H9 (cell line): ENCODE measurements around the gene TM9SF3. TPM values are rescaled to one million over a fixed set of nuclear protein-coding genes. Genes with fewer than 3 reads are reported as not detected.

Experiments used
- DNase-seq: peaks from one replicate; pipeline ENCODE4 v3.0.0-alpha.2; 2017
- H2AFZ ChIP-seq: one replicate; pipeline ENCODE4 v1.6.1; 2013; ENCODE audit warnings: mild to moderate bottlenecking, low read length, control low read depth, moderate library complexity
- H2AK5ac ChIP-seq: 2 replicates; pipeline ENCODE4 v1.6.1; 2013; ENCODE audit warnings: low read length, control low read depth, mixed read lengths; ENCODE audit not compliant: insufficient read length
- H2BK120ac ChIP-seq: one replicate; pipeline ENCODE4 v1.6.1; 2013; ENCODE audit warnings: low read depth, mild to moderate bottlenecking, low read length, control low read depth, inconsistent platforms; ENCODE audit not compliant: poor library complexity, severe bottlenecking
- H2BK12ac ChIP-seq: 2 replicates; pipeline ENCODE4 v1.6.1; 2013; ENCODE audit warnings: low read length, control low read depth, mixed read lengths, low read depth; ENCODE audit not compliant: insufficient read length
- H2BK15ac ChIP-seq: 2 replicates; pipeline ENCODE4 v1.6.1; 2013; ENCODE audit warnings: low read depth, low read length, control low read depth
- H2BK20ac ChIP-seq: one replicate; pipeline ENCODE4 v1.6.1; 2013; ENCODE audit warnings: low read depth, mild to moderate bottlenecking, low read length, control low read depth, inconsistent platforms; ENCODE audit not compliant: poor library complexity, severe bottlenecking
- H2BK5ac ChIP-seq: 2 replicates; pipeline ENCODE4 v1.6.1; 2013; ENCODE audit warnings: low read length, control low read depth, mixed read lengths; ENCODE audit not compliant: insufficient read length
- H3K14ac ChIP-seq: 2 replicates; pipeline ENCODE4 v1.6.1; 2013; ENCODE audit warnings: low read length, control low read depth; ENCODE audit not compliant: insufficient read depth
- H3K18ac ChIP-seq: 2 replicates; pipeline ENCODE4 v1.6.1; 2013; ENCODE audit warnings: low read depth, mild to moderate bottlenecking, mixed read lengths, low read length, control low read depth; ENCODE audit not compliant: insufficient read length
- H3K23ac ChIP-seq: 2 replicates; pipeline ENCODE4 v1.6.1; 2013; ENCODE audit warnings: low read length, control low read depth, mixed read lengths, low read depth; ENCODE audit not compliant: insufficient read length
- H3K23me2 ChIP-seq: 2 replicates; pipeline ENCODE4 v1.6.1; 2013; ENCODE audit warnings: low read depth, mild to moderate bottlenecking, mixed read lengths, low read length, control low read depth; ENCODE audit not compliant: insufficient read length, poor library complexity, severe bottlenecking
- H3K27ac ChIP-seq: 2 replicates; pipeline ENCODE4 v1.5.1; 2013; ENCODE audit warnings: low read length, control low read depth, mixed read lengths, low read depth; ENCODE audit not compliant: insufficient read length
- H3K27me3 ChIP-seq: 2 replicates; pipeline ENCODE4 v1.6.1; 2013; ENCODE audit warnings: low read length, control low read depth, inconsistent platforms; ENCODE audit not compliant: insufficient read depth
- H3K4ac ChIP-seq: 2 replicates; pipeline ENCODE4 v1.6.1; 2013; ENCODE audit warnings: low read depth, mild to moderate bottlenecking, control low read depth, inconsistent platforms, low read length, moderate library complexity
- H3K4me1 ChIP-seq: 2 replicates; pipeline ENCODE4 v1.6.1; 2013; ENCODE audit warnings: low read length, control low read depth, inconsistent platforms; ENCODE audit not compliant: insufficient read depth
- H3K4me2 ChIP-seq: 2 replicates; pipeline ENCODE4 v1.6.1; 2013; ENCODE audit warnings: low read length, control low read depth, mixed read lengths; ENCODE audit not compliant: insufficient read length, insufficient read depth
- H3K56ac ChIP-seq: 2 replicates; pipeline ENCODE4 v1.6.1; 2013; ENCODE audit warnings: low read depth, mild to moderate bottlenecking, mixed read lengths, low read length, control low read depth; ENCODE audit not compliant: insufficient read length
- H3K79me1 ChIP-seq: 2 replicates; pipeline ENCODE4 v1.6.1; 2013; ENCODE audit warnings: low read depth, mild to moderate bottlenecking, moderate library complexity, low read length, control low read depth, inconsistent platforms; ENCODE audit not compliant: insufficient read depth, poor library complexity, severe bottlenecking
- H3K79me2 ChIP-seq: 2 replicates; pipeline ENCODE4 v1.6.1; 2013; ENCODE audit warnings: low read length, control low read depth, inconsistent platforms; ENCODE audit not compliant: insufficient read depth
- H3K9ac ChIP-seq: 2 replicates; pipeline ENCODE4 v1.6.1; 2013; ENCODE audit warnings: low read length, control low read depth, mixed read lengths; ENCODE audit not compliant: insufficient read length; ENCODE audit errors: extremely low read depth
- H3K9me3 ChIP-seq: one replicate; pipeline ENCODE4 v1.6.1; 2013; ENCODE audit warnings: low read depth, low read length, inconsistent platforms; ENCODE audit not compliant: control insufficient read depth
- H3T11ph ChIP-seq: one replicate; pipeline ENCODE4 v1.6.1; 2013; ENCODE audit warnings: mild to moderate bottlenecking, low read length, control low read depth, inconsistent platforms
- H4K20me1 ChIP-seq: one replicate; pipeline ENCODE4 v1.6.1; 2013; ENCODE audit not compliant: control insufficient read depth, insufficient read length, insufficient read depth
- H4K5ac ChIP-seq: 2 replicates; pipeline ENCODE4 v1.6.1; 2013; ENCODE audit warnings: low read depth, mild to moderate bottlenecking, mixed read lengths, low read length, control low read depth; ENCODE audit not compliant: insufficient read length
- H4K8ac ChIP-seq: replicated peaks from 2 replicates; pipeline ENCODE4 v1.6.1; 2013; ENCODE audit warnings: low read length, control low read depth, mixed read lengths, low read depth; ENCODE audit not compliant: insufficient read length
- H4K91ac ChIP-seq: 2 replicates; pipeline ENCODE4 v1.6.1; 2013; ENCODE audit warnings: low read depth, mild to moderate bottlenecking, moderate library complexity, mixed read lengths, low read length, control low read depth; ENCODE audit not compliant: insufficient read length
- H3K27ac Mint-ChIP-seq, 3 experiments: 2 replicates in 2 of 3; 3 replicates in 1 of 3; pipeline ENCODE4 v1.8.0; 2020 to 2021; ENCODE audit warnings: mixed read lengths in 3 of 3, mild to moderate bottlenecking in 1 of 3, moderate library complexity in 1 of 3
- H3K27me3 Mint-ChIP-seq: 2 replicates; pipeline ENCODE4 v1.8.0; 2021; ENCODE audit warnings: low read depth, mild to moderate bottlenecking, moderate library complexity, mixed read lengths
- H3K36me3 Mint-ChIP-seq, 3 experiments: 2 replicates in 2 of 3; 3 replicates in 1 of 3; pipeline ENCODE4 v1.8.0; 2020 to 2021; ENCODE audit warnings: low read depth in 3 of 3, mixed read lengths in 3 of 3; ENCODE audit not compliant: insufficient read depth in 1 of 3
- H3K4me1 Mint-ChIP-seq, 2 experiments: 2 replicates each; pipeline ENCODE4 v1.8.0; 2020; ENCODE audit warnings: mixed read lengths in 2 of 2
- H3K4me3 Mint-ChIP-seq, 2 experiments: 2 replicates in 1 of 2; 3 replicates in 1 of 2; pipeline ENCODE4 v1.8.0; 2020 to 2021; ENCODE audit warnings: mild to moderate bottlenecking in 2 of 2, mixed read lengths in 2 of 2, moderate library complexity in 1 of 2
- H3K9me3 Mint-ChIP-seq, 2 experiments: 2 replicates in 1 of 2; 3 replicates in 1 of 2; pipeline ENCODE4 v1.8.0; 2020; ENCODE audit warnings: mild to moderate bottlenecking in 2 of 2, mixed read lengths in 2 of 2, moderate library complexity in 1 of 2
- WGBS: extraction: QIAGEN DNeasy Blood & Tissue Kit; methylation state at CpG from one replicate; pipeline ENCODE4 v1.1.7; 2013; ENCODE audit warnings: missing lambda C conversion rate, low lambda C conversion rate, mixed read lengths; ENCODE audit not compliant: insufficient read length; ENCODE audit errors: extremely low coverage; 5-methylcytosine and 5-hydroxymethylcytosine counted together
- total RNA-seq: library from RNA; stranded (reverse); gene quantifications from 2 replicates; pipeline ENCODE4 v1.2.1, GENCODE V29; 2021
- TF ChIP-seq, protein P1 (sequence below): fragments of 200-600 bp; sonication (generic); conservative IDR thresholded peaks from 3 replicates; pipeline ENCODE4 v1.8.0; 2021; ENCODE audit warnings: antibody characterized with exemption, mild to moderate bottlenecking

The TM9SF3 gene
- total RNA-seq, 1 experiment from 2014 or later = 120 TPM

DNA sequence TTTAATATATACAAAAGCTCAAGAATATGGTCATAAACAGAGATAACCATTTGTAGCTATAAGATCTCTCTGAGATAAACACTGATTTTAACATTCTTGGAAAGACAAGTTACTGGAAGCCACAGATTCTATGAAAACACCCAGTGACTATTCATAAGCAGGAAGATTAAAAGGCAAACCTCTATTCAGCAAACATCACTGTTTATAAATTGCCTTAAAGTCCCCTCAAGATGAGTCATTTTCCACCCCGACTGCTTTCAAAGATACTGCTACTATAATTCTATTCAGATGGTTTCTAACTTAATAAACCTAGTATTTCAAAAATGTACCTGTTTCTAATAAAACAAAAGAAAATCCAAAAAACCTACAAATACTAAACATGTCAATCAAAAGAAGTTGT lies 21.0 kb downstream of the TM9SF3 start:
- Mint-ChIP-seq H3K9me3 (no peaks in the 10 kb centered on the region), H3K36me3 (peaks cover 17 to 54% (median 45%) of the 10 kb centered on the region in 3 experiments), H3K4me1 (peaks cover 6 to 11% of the 10 kb centered on the region in 2 experiments), H3K27ac (no peak overlapping the region), H3K4me3 (no peak overlapping the region), H3K27me3 (no peaks in the 10 kb centered on the region)
- Histone ChIP-seq H3K4me1 (no peaks in the 10 kb centered on the region), H3K23me2 (no peaks in the 10 kb centered on the region), H2BK5ac (no peak overlapping the region), H3K4me2 (no peak overlapping the region), H2BK120ac (no peak overlapping the region), H4K8ac (no peak overlapping the region), H3K9me3 (no peaks in the 10 kb centered on the region), H4K5ac (no peak overlapping the region), H3K27ac (no peak overlapping the region), H3T11ph (no peak overlapping the region), H3K79me1 (peaks cover 3% of the 10 kb centered on the region), H3K79me2 (no peaks in the 10 kb centered on the region; the same call in 1 of the 2 replicates), H2BK20ac (no peak overlapping the region), H4K91ac (no peak overlapping the region), H3K18ac (no peak overlapping the region), H2AK5ac (no peak overlapping the region), H3K14ac (no peak overlapping the region), H2BK15ac (no peak overlapping the region), H3K4ac (no peak overlapping the region), H2AFZ (no peak overlapping the region), H3K9ac (no peak overlapping the region), H3K23ac (no peak overlapping the region), H3K56ac (no peak overlapping the region), H4K20me1 (no peaks in the 10 kb centered on the region), H2BK12ac (no peak overlapping the region), H3K27me3 (no peaks in the 10 kb centered on the region)
- WGBS = no CpG with 5 or more reads among the region's 1 CpG
- TF ChIP-seq, protein P1, sequence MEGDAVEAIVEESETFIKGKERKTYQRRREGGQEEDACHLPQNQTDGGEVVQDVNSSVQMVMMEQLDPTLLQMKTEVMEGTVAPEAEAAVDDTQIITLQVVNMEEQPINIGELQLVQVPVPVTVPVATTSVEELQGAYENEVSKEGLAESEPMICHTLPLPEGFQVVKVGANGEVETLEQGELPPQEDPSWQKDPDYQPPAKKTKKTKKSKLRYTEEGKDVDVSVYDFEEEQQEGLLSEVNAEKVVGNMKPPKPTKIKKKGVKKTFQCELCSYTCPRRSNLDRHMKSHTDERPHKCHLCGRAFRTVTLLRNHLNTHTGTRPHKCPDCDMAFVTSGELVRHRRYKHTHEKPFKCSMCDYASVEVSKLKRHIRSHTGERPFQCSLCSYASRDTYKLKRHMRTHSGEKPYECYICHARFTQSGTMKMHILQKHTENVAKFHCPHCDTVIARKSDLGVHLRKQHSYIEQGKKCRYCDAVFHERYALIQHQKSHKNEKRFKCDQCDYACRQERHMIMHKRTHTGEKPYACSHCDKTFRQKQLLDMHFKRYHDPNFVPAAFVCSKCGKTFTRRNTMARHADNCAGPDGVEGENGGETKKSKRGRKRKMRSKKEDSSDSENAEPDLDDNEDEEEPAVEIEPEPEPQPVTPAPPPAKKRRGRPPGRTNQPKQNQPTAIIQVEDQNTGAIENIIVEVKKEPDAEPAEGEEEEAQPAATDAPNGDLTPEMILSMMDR = no peak
- no peak for DNase-seq
